Adipocyte (in vitro differentiated cells): ENCODE data around the gene LAMP5.

ENCODE experiments used
- DNase-seq: peaks from one replicate; pipeline ENCODE4 v3.0.0-alpha.2; 2015; ENCODE audit warnings: low read depth
- H3K27me3 ChIP-seq: replicated peaks from 2 replicates; pipeline ENCODE4 v1.7.0; 2013; ENCODE audit warnings: mild to moderate bottlenecking, low read length, moderate library complexity; ENCODE audit not compliant: control insufficient read depth, insufficient read depth
- H3K36me3 ChIP-seq: 2 replicates; pipeline ENCODE4 v1.7.0; 2013; ENCODE audit warnings: low read length, mild to moderate bottlenecking, moderate library complexity; ENCODE audit not compliant: control insufficient read depth, insufficient read depth, severe bottlenecking
- H3K4me1 ChIP-seq: 2 replicates; pipeline ENCODE4 v1.7.0; 2013; ENCODE audit warnings: mild to moderate bottlenecking, low read length, moderate library complexity; ENCODE audit not compliant: control insufficient read depth, insufficient read depth
- H3K4me3 ChIP-seq: 2 replicates; pipeline ENCODE4 v1.7.0; 2013; ENCODE audit warnings: mild to moderate bottlenecking, low read length, moderate library complexity
- H3K9ac ChIP-seq: 2 replicates; pipeline ENCODE4 v1.7.0; 2013; ENCODE audit warnings: mild to moderate bottlenecking, low read length, moderate library complexity
- H3K9me3 ChIP-seq: 2 replicates; pipeline ENCODE4 v1.7.0; 2013; ENCODE audit warnings: mild to moderate bottlenecking, low read length, moderate library complexity; ENCODE audit not compliant: control insufficient read depth

The LAMP5 gene

DNA sequence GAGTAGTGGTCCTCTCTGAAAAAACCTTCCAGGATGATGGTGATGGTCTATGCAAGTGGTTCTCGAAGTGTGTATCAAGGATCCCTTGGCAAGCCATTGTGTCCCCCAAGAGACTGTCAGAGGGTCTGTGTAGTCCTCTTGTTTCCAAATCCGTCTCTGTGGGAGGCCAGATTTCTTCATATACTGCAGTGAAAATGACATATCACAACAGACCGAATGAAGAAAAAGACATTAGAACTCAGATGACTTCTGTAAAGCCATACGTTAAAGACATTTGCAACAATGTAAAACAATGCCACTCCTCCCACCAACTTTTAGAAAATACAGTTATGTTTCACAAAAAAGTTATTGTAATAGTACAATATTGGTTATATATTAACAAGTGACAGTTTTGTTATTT, 27.2 kb upstream of the LAMP5 start:
- no peak for DNase-seq
- H3K36me3 ChIP-seq = no peaks in the 10 kb centered on the region
- no peak overlapping the region for H3K4me3 ChIP-seq
- peaks cover 3% of the 10 kb centered on the region for H3K27me3 ChIP-seq
- no peaks in the 10 kb centered on the region for H3K9me3 ChIP-seq
- H3K4me1 ChIP-seq = no peaks in the 10 kb centered on the region
- no peak overlapping the region for H3K9ac ChIP-seq

DNA sequence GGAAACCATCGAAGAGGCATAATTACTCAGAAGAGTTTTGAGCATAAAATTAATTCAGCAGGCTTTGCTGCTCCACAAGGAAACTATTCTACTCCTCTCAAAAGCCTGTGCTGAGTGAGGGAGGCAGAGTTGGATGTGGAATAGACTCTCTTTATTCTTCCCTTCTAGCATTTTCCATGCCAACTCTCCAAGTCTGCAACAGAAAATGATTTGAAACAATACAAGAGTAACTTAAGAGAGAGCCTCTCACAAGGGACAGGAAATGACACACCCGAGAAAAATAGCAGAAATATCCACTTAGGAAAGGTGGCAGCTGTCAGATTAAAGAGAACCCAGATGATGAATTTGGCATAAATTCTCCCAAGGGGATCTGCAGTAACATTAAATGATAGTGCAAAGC, 26.3 kb upstream of the LAMP5 start:
- Histone ChIP-seq H3K36me3 (no peaks in the 10 kb centered on the region), H3K4me3 (no peak overlapping the region), H3K27me3 (no peaks in the 10 kb centered on the region), H3K9me3 (no peaks in the 10 kb centered on the region), H3K9ac (no peak overlapping the region), H3K4me1 (no peaks in the 10 kb centered on the region)
- no peak for DNase-seq

DNA sequence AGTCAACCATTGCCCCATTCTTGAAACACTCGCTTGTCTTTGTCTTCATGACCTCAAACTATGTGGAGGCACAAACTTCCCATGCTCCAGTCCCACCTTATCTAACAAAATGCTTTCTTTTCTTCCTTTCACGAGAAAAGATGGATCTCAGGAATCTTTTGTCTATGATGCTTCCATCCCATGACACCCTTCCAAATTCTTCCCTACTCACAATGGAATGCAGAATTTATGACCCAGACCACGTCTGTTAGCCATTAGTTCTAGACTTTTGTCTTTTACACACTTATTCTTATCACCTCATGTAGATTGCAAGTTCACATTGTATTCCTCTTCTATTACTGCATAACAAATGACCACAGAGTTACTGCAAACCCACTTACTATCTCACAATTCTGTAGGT, 24.2 kb upstream of the LAMP5 start:
- H3K27me3 ChIP-seq = no peaks in the 10 kb centered on the region
- H3K4me3 ChIP-seq = no peak overlapping the region
- no peak overlapping the region for H3K9ac ChIP-seq
- no peak for DNase-seq
- H3K4me1 ChIP-seq = peaks cover 7% of the 10 kb centered on the region
- H3K9me3 ChIP-seq = no peaks in the 10 kb centered on the region
- H3K36me3 ChIP-seq = no peaks in the 10 kb centered on the region

DNA sequence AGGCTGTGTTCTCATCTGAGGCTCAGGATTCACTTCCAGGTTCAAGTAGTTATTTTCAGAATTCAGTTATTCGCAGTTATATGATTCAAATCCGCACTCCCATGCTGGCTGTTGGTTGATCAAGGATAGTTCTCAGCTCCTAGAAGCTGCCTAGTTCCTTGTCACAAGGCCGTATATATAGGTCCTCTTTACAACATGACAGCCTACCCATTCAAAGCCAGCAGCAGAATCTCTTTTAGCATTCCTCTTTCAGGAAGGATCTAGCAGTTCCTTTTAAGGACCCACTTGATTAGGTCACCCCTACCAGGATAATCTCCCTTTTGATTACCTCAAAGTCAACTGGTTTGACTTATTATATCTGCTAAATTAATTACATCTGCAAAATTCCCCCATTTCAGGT, 23.8 kb upstream of the LAMP5 start:
- H3K4me1 ChIP-seq = peaks cover 7% of the 10 kb centered on the region
- no peaks in the 10 kb centered on the region for H3K27me3 ChIP-seq
- DNase-seq = no peak
- H3K4me3 ChIP-seq = no peak overlapping the region
- H3K9ac ChIP-seq = no peak overlapping the region
- H3K9me3 ChIP-seq = no peaks in the 10 kb centered on the region
- H3K36me3 ChIP-seq = no peaks in the 10 kb centered on the region

DNA sequence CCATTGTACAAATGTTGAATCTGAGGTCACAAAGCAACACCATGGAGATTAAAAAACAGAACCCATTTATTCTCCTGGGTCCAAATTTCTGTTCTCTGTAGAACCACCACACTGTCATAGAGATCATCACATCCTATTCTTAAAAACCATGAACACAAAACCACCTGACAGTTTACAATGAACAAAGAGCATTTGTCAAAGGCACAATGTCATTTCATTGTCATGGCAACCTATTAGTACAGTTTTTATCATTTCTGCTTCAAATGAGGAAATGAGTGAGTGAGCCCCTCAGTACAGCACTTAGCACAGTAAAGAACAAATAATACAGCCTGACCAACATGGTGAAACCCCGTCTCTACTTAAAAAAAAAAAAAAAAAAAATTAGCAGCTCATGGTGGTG, 23.1 kb upstream of the LAMP5 start:
- H3K36me3 ChIP-seq = no peaks in the 10 kb centered on the region
- H3K4me1 ChIP-seq = peaks cover 7% of the 10 kb centered on the region
- no peaks in the 10 kb centered on the region for H3K9me3 ChIP-seq
- no peak overlapping the region for H3K9ac ChIP-seq
- H3K27me3 ChIP-seq = no peaks in the 10 kb centered on the region
- DNase-seq = no peak
- no peak overlapping the region for H3K4me3 ChIP-seq

- no peak overlapping the region for H3K4me3 ChIP-seq
- no peaks in the 10 kb centered on the region for H3K27me3 ChIP-seq
- no peak overlapping the region for H3K9ac ChIP-seq
- no peaks in the 10 kb centered on the region for H3K9me3 ChIP-seq
- H3K36me3 ChIP-seq = no peaks in the 10 kb centered on the region
- peak; percentile 55 for DNase-seq
- H3K4me1 ChIP-seq = peaks cover 7% of the 10 kb centered on the region
Observed at GRCh38 chr20:9492067-9492466, 22.3 kb upstream of the LAMP5 start.

DNA sequence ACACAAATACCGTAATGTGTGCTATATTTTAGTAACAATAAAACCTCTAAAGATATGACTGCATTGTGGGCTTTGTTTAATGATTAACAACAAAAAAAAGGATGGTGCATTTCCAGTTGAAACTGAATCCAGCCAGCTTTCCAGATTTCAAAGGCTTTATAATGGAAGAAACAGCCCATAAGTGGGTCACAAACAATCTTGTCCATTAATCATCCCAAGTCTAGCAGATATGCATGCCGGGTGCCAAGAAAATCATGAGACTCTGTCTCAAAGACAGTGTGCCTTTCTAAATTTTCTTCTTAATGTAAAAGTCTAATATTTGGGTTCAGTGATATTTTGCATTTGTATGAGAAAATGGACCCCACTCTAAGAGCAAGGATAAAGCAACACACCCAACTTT, 20.6 kb upstream of the LAMP5 start:
- Histone ChIP-seq H3K27me3 (no peaks in the 10 kb centered on the region), H3K36me3 (no peaks in the 10 kb centered on the region), H3K4me3 (no peak overlapping the region), H3K9me3 (no peaks in the 10 kb centered on the region), H3K9ac (no peak overlapping the region), H3K4me1 (peaks cover 7% of the 10 kb centered on the region)
- no peak for DNase-seq

GRCh38 chr20:9495701-9496100, 18.7 kb upstream of the LAMP5 start:
- H3K27me3 ChIP-seq = peaks cover 4% of the 10 kb centered on the region
- H3K4me1 ChIP-seq = peaks cover 7% of the 10 kb centered on the region
- no peak for DNase-seq
- no peak overlapping the region for H3K4me3 ChIP-seq
- no peaks in the 10 kb centered on the region for H3K36me3 ChIP-seq
- H3K9ac ChIP-seq = no peak overlapping the region
- no peaks in the 10 kb centered on the region for H3K9me3 ChIP-seq

GRCh38 chr20:9496155-9496554, 18.2 kb upstream of the LAMP5 start:
- H3K4me3 ChIP-seq = no peak overlapping the region
- peaks cover 7% of the 10 kb centered on the region for H3K4me1 ChIP-seq
- DNase-seq = no peak
- peaks cover 6% of the 10 kb centered on the region for H3K27me3 ChIP-seq
- H3K9ac ChIP-seq = no peak overlapping the region
- H3K9me3 ChIP-seq = no peaks in the 10 kb centered on the region
- no peaks in the 10 kb centered on the region for H3K36me3 ChIP-seq

DNA sequence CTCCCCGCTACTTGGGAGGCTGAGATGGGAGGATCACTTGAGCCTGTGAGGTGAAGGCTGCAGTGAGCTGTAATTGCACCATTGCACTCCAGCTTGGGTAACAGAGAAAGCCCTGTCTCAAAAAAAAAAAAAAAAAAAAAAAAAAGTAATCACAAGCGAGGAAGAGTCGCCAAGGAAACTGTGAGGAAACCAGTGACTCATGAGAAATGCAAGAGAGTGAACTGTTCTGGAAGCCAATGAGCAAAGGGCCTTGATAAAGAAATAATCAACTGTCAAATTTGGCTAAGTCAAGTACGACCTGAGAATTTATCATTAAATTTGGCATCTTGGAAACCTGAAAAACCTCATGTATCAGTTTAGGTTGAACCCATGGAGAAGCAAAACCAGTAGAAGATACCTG, 16.1 kb upstream of the LAMP5 start:
- H3K9ac ChIP-seq = no peak overlapping the region
- H3K4me3 ChIP-seq = no peak overlapping the region
- peaks cover 20% of the 10 kb centered on the region for H3K27me3 ChIP-seq
- H3K9me3 ChIP-seq = no peaks in the 10 kb centered on the region
- no peak for DNase-seq
- no peaks in the 10 kb centered on the region for H3K36me3 ChIP-seq
- H3K4me1 ChIP-seq = peaks cover 7% of the 10 kb centered on the region

DNA sequence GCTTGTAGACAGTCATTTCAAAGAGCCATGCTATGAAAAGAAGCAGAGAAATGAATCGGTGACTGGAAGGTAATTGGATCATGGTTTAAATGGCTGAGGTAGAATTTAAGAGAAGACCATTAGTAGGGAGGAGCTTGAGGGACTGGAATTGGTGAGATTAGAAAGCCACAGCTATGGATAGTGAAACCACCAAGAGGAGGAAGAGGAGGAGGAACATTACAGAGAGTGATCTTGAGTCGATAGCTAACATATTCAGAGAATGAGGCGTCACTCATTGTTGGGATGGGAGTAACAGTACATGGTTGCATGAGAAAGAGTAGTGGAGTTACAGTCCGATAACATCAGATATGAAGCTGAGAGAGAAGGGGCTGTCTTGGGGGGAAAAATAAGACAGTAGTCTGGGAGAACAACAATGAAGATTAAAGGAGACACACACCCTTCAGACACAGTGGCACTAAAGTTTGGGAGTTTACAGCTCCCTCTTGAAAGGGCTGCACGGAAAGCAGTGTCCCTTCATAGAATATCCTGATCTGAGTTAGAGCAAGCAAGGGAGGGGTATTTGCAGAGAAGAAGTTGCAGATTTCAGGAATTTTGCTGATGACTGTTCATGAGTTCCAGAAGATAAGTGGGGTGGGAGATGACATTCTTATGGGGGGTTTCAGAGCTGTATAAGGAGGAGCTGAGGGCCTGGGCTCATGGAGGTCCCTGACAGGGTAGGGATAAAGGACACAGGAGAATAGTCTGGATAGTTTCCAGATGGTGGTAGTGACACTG, 15.1 kb upstream of the LAMP5 start:
- no peak for DNase-seq
- no peaks in the 10 kb centered on the region for H3K9me3 ChIP-seq
- H3K4me1 ChIP-seq = peaks cover 3% of the 10 kb centered on the region
- H3K27me3 ChIP-seq = peaks cover 24% of the 10 kb centered on the region
- no peak overlapping the region for H3K4me3 ChIP-seq
- H3K36me3 ChIP-seq = no peaks in the 10 kb centered on the region
- no peak overlapping the region for H3K9ac ChIP-seq

- Histone ChIP-seq H3K4me3 (no peak overlapping the region), H3K4me1 (no peaks in the 10 kb centered on the region), H3K27me3 (peaks cover 31% of the 10 kb centered on the region), H3K9me3 (no peaks in the 10 kb centered on the region), H3K36me3 (no peaks in the 10 kb centered on the region), H3K9ac (no peak overlapping the region)
- no peak for DNase-seq
Observed at GRCh38 chr20:9500121-9500520, 14.3 kb upstream of the LAMP5 start.
